Ascending aorta (tissue), 2 donors: Measurements from ENCODE around the gene FOXRED2. TPM values are rescaled to one million over a fixed set of nuclear protein-coding genes. Genes with fewer than 3 reads are reported as not detected.

Experiments used
- DNase-seq, 2 donors: peaks; one replicate each; pipeline ENCODE4 v3.0.0-alpha.2; 2019; ENCODE audit warnings: low spot score in 2 of 2
- H3K27ac ChIP-seq, 2 donors: fragments of 200-600 bp; sonication (generic); one replicate each; pipeline ENCODE4 v1.5.1; 2016 to 2017; ENCODE audit warnings: mild to moderate bottlenecking in 1 of 2
- H3K27me3 ChIP-seq: fragments of 200-600 bp; sonication (generic); one replicate; pipeline ENCODE4 v1.5.1; 2017
- H3K36me3 ChIP-seq, 2 donors: fragments of 200-600 bp; sonication (generic); one replicate each; pipeline ENCODE4 v1.5.1; 2016
- H3K4me1 ChIP-seq, 2 donors: fragments of 200-600 bp; sonication (generic); one replicate each; pipeline ENCODE4 v1.5.1; 2016 to 2017; ENCODE audit warnings: mild to moderate bottlenecking in 1 of 2
- H3K4me3 ChIP-seq, 2 donors: fragments of 200-600 bp; sonication (generic); one replicate each; pipeline ENCODE4 v1.5.1; 2016 to 2017; ENCODE audit warnings: mild to moderate bottlenecking in 1 of 2
- H3K9me3 ChIP-seq, 2 donors: fragments of 200-600 bp; sonication (generic); one replicate each; pipeline ENCODE4 v1.5.1; 2016
- intact Hi-C: fragments of 100-400 bp; cut with DNase I; formaldehyde crosslinking; loops from one replicate; pipeline ENCODE4 v1.15.1; 2023
- total RNA-seq: library from RNA; depleted of rRNA; stranded (reverse); fragments of >200 nt; gene quantifications from one replicate; pipeline ENCODE4 v1.1.0, GENCODE V29; 2016
- TF ChIP-seq, protein P1 (sequence below), 3 experiments: fragments of 200-600 bp in 2 of 3; fragments of 450-650 bp in 1 of 3; sonication (generic) in 2 of 3; IDR thresholded peaks; one replicate each; pipeline ENCODE4 v1.5.1; 2016 to 2019; ENCODE audit warnings: antibody characterized with exemption in 3 of 3, mild to moderate bottlenecking in 1 of 3, moderate library complexity in 1 of 3

FOXRED2 gene
- total RNA-seq, 1 donor from 2014 or later = 25.9 TPM

DNA sequence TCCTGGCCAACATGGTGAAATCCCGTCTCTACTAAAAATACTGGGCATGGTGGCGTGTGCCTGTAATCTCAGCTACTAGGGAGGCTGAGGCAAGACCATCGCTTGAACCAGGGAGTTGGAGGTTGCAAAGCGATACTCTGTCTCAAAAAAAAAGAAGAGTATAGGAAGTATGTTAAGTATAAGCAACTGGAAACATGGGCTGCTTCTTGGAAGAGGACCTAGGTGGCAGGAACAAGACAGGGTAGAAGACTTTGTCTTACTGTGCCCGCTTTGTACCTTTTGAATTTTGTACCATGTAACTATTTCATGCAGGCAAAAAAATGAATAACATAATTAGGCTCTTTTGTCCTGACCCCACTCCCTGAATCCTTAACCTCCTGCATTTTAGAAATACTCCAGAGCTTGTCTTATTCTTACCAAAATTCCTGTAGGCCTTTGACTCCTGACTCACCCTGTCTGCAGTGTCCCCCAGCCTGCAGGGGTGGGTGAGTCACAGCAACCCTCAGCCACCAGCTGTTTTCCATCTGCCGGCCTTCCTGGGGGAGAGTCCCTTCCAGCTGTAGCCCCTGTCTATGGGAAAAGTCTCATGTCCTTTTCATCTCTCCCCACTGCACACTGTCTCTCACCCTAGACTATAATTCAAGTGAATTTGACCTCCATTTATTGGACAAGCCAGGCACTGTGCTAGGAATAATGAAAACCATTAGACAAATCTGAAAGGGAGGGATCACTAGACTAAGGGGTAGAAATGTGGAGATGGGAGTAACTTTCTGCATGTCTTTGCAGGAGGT lies 67.2 kb downstream of the FOXRED2 start:
- no peak for DNase-seq
- Histone ChIP-seq H3K36me3 (no peaks in the 10 kb centered on the region), H3K4me1 (peaks cover 0 to 4% of the 10 kb centered on the region in 2 donors), H3K9me3 (no peaks in the 10 kb centered on the region), H3K4me3 (no peak overlapping the region), H3K27me3 (no peaks in the 10 kb centered on the region), H3K27ac (no peak overlapping the region)
- intact Hi-C loops = no loop called here
- TF ChIP-seq, protein P1, sequence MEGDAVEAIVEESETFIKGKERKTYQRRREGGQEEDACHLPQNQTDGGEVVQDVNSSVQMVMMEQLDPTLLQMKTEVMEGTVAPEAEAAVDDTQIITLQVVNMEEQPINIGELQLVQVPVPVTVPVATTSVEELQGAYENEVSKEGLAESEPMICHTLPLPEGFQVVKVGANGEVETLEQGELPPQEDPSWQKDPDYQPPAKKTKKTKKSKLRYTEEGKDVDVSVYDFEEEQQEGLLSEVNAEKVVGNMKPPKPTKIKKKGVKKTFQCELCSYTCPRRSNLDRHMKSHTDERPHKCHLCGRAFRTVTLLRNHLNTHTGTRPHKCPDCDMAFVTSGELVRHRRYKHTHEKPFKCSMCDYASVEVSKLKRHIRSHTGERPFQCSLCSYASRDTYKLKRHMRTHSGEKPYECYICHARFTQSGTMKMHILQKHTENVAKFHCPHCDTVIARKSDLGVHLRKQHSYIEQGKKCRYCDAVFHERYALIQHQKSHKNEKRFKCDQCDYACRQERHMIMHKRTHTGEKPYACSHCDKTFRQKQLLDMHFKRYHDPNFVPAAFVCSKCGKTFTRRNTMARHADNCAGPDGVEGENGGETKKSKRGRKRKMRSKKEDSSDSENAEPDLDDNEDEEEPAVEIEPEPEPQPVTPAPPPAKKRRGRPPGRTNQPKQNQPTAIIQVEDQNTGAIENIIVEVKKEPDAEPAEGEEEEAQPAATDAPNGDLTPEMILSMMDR (IDR thresholded peaks at IDR 0.05) = no peak

Other genes starting within 250 kb of the FOXRED2 start
- gene MYH9, start 119.1 kb downstream of the FOXRED2 start, total RNA-seq = 1,114 TPM
- 16.2 TPM for gene TXN2, start 25.4 kb downstream of the FOXRED2 start, total RNA-seq
- 212 TPM for gene EIF3D, start 22.1 kb upstream of the FOXRED2 start, total RNA-seq
- not detected for gene CACNG2, start 196.7 kb upstream of the FOXRED2 start, total RNA-seq